Caco-2 (cell line): ENCODE results near the gene INPP4A. TPM values are rescaled to one million over a fixed set of nuclear protein-coding genes. Genes with fewer than 3 reads are reported as not detected.

Experiments used
- BruUV-seq: library from RNA; stranded (reverse); fragments of 400-500 nt; replicated peaks from 2 replicates; lab custom pipeline; 2021; lab: Mats Ljungman, UMichigan
- CTCF ChIA-PET: fragments of 300-600 bp; sonication (Branson Sonifier 250); formaldehyde crosslinking; loops from one replicate; lab custom pipeline; 2022; ENCODE audit warnings: antibody characterized with exemption; lab: Charles Lee
- POLR2A ChIA-PET: fragments of 300-600 bp; sonication (Branson Sonifier 250); formaldehyde crosslinking; loops from one replicate; lab custom pipeline; 2022; ENCODE audit warnings: antibody characterized with exemption; lab: Charles Lee
- DNase-seq, 2 experiments: peaks; one replicate each; pipeline versions ENCODE4 v3.0.0 to v3.0.0-alpha.2; 2020 to 2022
- H3K27me3 ChIP-seq: replicated peaks from 2 replicates; pipeline ENCODE4 v1.6.0; 2011; ENCODE audit warnings: low read length; ENCODE audit not compliant: control insufficient read depth, insufficient read depth
- H3K36me3 ChIP-seq: 2 replicates; pipeline ENCODE4 v1.5.1; 2011; ENCODE audit warnings: low read length; ENCODE audit not compliant: control insufficient read depth, insufficient read depth
- H3K4me1 ChIP-seq: fragments of 250-450 bp; sonication (Bioruptor Pico); 2 replicates; pipeline ENCODE4 v1.5.1; 2020; ENCODE audit warnings: mild to moderate bottlenecking
- H3K4me3 ChIP-seq: 2 replicates; pipeline ENCODE4 v1.5.1; 2011; ENCODE audit warnings: low read depth, mild to moderate bottlenecking, control low read depth, low read length
- H3K9me3 ChIP-seq: fragments of 250-450 bp; sonication (Bioruptor Pico); 2 replicates; pipeline ENCODE4 v1.5.1; 2020; ENCODE audit warnings: mild to moderate bottlenecking, moderate library complexity
- H3K27ac Mint-ChIP-seq: one replicate; pipeline ENCODE4 v1.8.0; 2022; ENCODE audit warnings: mixed read lengths; ENCODE audit not compliant: unreplicated experiment
- H3K27me3 Mint-ChIP-seq: one replicate; pipeline ENCODE4 v1.8.0; 2022; ENCODE audit warnings: mixed read lengths; ENCODE audit not compliant: insufficient read depth, unreplicated experiment
- H3K36me3 Mint-ChIP-seq: one replicate; pipeline ENCODE4 v1.8.0; 2022; ENCODE audit warnings: mild to moderate bottlenecking, mixed read lengths; ENCODE audit not compliant: insufficient read depth, unreplicated experiment
- H3K4me1 Mint-ChIP-seq: one replicate; pipeline ENCODE4 v1.8.0; 2022; ENCODE audit warnings: low read depth, mixed read lengths; ENCODE audit not compliant: unreplicated experiment
- H3K4me3 Mint-ChIP-seq: one replicate; pipeline ENCODE4 v1.8.0; 2022; ENCODE audit warnings: mild to moderate bottlenecking, moderate library complexity, mixed read lengths; ENCODE audit not compliant: unreplicated experiment
- H3K9me3 Mint-ChIP-seq: one replicate; pipeline ENCODE4 v1.8.0; 2022; ENCODE audit warnings: mixed read lengths; ENCODE audit not compliant: unreplicated experiment
- CTCF ChIP-seq, 2 experiments: fragments of 200-600 bp in 1 of 2; IDR thresholded peaks; 1 replicate in 1 of 2; 2 replicates in 1 of 2; pipeline versions ENCODE4 v1.5.1 to v1.8.0; 2011 to 2022; ENCODE audit warnings: antibody characterized with exemption in 1 of 2, control low read depth in 1 of 2, inconsistent platforms in 1 of 2, low read depth in 1 of 2, low read length in 1 of 2, mild to moderate bottlenecking in 1 of 2, moderate library complexity in 1 of 2; ENCODE audit not compliant: insufficient read depth in 1 of 2, severe bottlenecking in 1 of 2, unreplicated experiment in 1 of 2
- intact Hi-C: fragments of 100-400 bp; cut with micrococcal nuclease; formaldehyde crosslinking; loops from one replicate; pipeline ENCODE4 v1.10.0; 2022; ENCODE audit not compliant: unreplicated experiment
- total RNA-seq: library from RNA; stranded (reverse); gene quantifications from 2 replicates; pipeline ENCODE4 v1.2.3, GENCODE V29; 2022

The INPP4A gene
- total RNA-seq, 1 experiment from 2014 or later: 26.3 TPM

DNA sequence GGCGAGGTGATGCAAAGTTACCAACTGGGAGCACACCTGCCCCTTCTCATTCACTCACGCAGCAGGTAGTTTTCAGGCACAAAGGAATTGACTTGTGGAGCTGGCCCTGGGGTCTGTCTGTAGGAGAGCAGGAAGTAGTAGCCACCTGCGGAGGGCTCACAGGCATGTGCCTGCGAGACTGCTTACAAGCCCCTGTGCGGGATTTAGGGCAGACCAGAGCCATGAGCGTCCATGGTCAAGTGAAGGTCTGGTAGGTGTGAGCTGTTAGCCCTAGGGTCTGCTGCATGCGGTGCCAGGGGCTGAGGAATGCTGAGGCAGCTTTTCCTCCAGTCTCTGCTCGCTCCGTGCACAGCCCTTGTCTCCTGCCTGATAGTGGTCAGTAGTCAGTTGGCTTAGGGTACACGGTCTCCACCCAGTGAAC lies 18.9 kb downstream of the INPP4A start:
- H3K4me3 ChIP-seq: no peak overlapping the region
- peaks cover 14% of the 10 kb centered on the region for H3K4me1 ChIP-seq
- H3K4me3 Mint-ChIP-seq: no peak overlapping the region
- peaks cover 7% of the 10 kb centered on the region for H3K36me3 Mint-ChIP-seq
- peaks cover 14% of the 10 kb centered on the region for H3K4me1 Mint-ChIP-seq
- no peak for DNase-seq
- no peaks in the 10 kb centered on the region for H3K36me3 ChIP-seq
- H3K9me3 Mint-ChIP-seq: no peaks in the 10 kb centered on the region
- no peak for TF ChIP-seq CTCF (IDR thresholded peaks at IDR 0.05; ENCODE audit: insufficient read depth in 1 of 2, low read depth in 1 of 2, low read length in 1 of 2, severe bottlenecking in 1 of 2, unreplicated experiment in 1 of 2)
- no peak overlapping the region for H3K27ac Mint-ChIP-seq
- no peaks in the 10 kb centered on the region for H3K27me3 ChIP-seq
- H3K27me3 Mint-ChIP-seq: no peaks in the 10 kb centered on the region
- intact Hi-C loops: no loop called here
- BruUV-seq: no TSS peak
- POLR2A ChIA-PET: no interaction called here
- CTCF ChIA-PET: no interaction called here
- no peaks in the 10 kb centered on the region for H3K9me3 ChIP-seq

- intact Hi-C loops: no loop called here
- Histone ChIP-seq H3K4me1 (peaks cover 14% of the 10 kb centered on the region), H3K4me3 (no peak overlapping the region), H3K9me3 (no peaks in the 10 kb centered on the region), H3K36me3 (no peaks in the 10 kb centered on the region), H3K27me3 (no peaks in the 10 kb centered on the region)
- H3K27me3 Mint-ChIP-seq: no peaks in the 10 kb centered on the region
- POLR2A ChIA-PET: no interaction called here
- no peak overlapping the region for H3K4me3 Mint-ChIP-seq
- peaks cover 7% of the 10 kb centered on the region for H3K36me3 Mint-ChIP-seq
- no peak for TF ChIP-seq CTCF (IDR thresholded peaks at IDR 0.05; ENCODE audit: insufficient read depth in 1 of 2, low read depth in 1 of 2, low read length in 1 of 2, severe bottlenecking in 1 of 2, unreplicated experiment in 1 of 2)
- DNase-seq: no peak
- no TSS peak for BruUV-seq
- CTCF ChIA-PET: no interaction called here
- H3K4me1 Mint-ChIP-seq: peaks cover 14% of the 10 kb centered on the region
- peak overlapping the region; percentile 35 for H3K27ac Mint-ChIP-seq
- H3K9me3 Mint-ChIP-seq: no peaks in the 10 kb centered on the region
These were observed 19.5 kb downstream of the INPP4A start for GRCh38 chr2:98463988-98464771.

- POLR2A ChIA-PET: no interaction called here
- Histone ChIP-seq H3K4me1 (peaks cover 14% of the 10 kb centered on the region), H3K9me3 (no peaks in the 10 kb centered on the region), H3K27me3 (no peaks in the 10 kb centered on the region), H3K4me3 (no peak overlapping the region), H3K36me3 (no peaks in the 10 kb centered on the region)
- intact Hi-C loops: no loop called here
- peaks cover 14% of the 10 kb centered on the region for H3K4me1 Mint-ChIP-seq
- H3K36me3 Mint-ChIP-seq: peaks cover 7% of the 10 kb centered on the region
- peak overlapping the region; percentile 35 for H3K27ac Mint-ChIP-seq
- no peak overlapping the region for H3K4me3 Mint-ChIP-seq
- no peak for DNase-seq
- no peak for TF ChIP-seq CTCF (IDR thresholded peaks at IDR 0.05; ENCODE audit: insufficient read depth in 1 of 2, low read depth in 1 of 2, low read length in 1 of 2, severe bottlenecking in 1 of 2, unreplicated experiment in 1 of 2)
- BruUV-seq: no TSS peak
- CTCF ChIA-PET: no interaction called here
- H3K27me3 Mint-ChIP-seq: no peaks in the 10 kb centered on the region
- no peaks in the 10 kb centered on the region for H3K9me3 Mint-ChIP-seq
These were observed 20.2 kb downstream of the INPP4A start for GRCh38 chr2:98464772-98465310.
